Lung (tissue), 12 donors: Measurements from ENCODE around the gene NPAS3. TPM values are rescaled to one million over a fixed set of nuclear protein-coding genes. Genes with fewer than 3 reads are reported as not detected.

ENCODE experiments used
- ATAC-seq: fragments of 200-7000 bp; cut with Tn5 transposase; one replicate; pipeline ENCODE4 v1.9.1; 2020; ENCODE audit warnings: moderate number of reproducible peaks; ENCODE audit not compliant: insufficient read depth, low FRiP score
- DNase-seq, 3 donors: peaks; one replicate each; pipeline ENCODE4 v3.0.0-alpha.2; 2013 to 2017
- H3K27ac ChIP-seq, 2 donors: one replicate each; pipeline ENCODE4 v1.5.1; 2013; ENCODE audit warnings: mild to moderate bottlenecking in 2 of 2, moderate library complexity in 2 of 2, control low read depth in 1 of 2, inconsistent platforms in 1 of 2, low read depth in 1 of 2, low read length in 1 of 2
- H3K27me3 ChIP-seq, 3 donors: one replicate each; pipeline ENCODE4 v1.5.1; 2013; ENCODE audit warnings: low read length in 2 of 3; ENCODE audit not compliant: control insufficient read depth in 3 of 3, insufficient read depth in 3 of 3
- H3K36me3 ChIP-seq, 4 donors: one replicate each; pipeline ENCODE4 v1.5.1; 2013; ENCODE audit warnings: low read length in 4 of 4, mild to moderate bottlenecking in 1 of 4, moderate library complexity in 1 of 4; ENCODE audit not compliant: control insufficient read depth in 4 of 4, insufficient read depth in 4 of 4
- H3K4me1 ChIP-seq, 5 donors: one replicate each; pipeline ENCODE4 v1.5.1; 2013; ENCODE audit warnings: low read length in 5 of 5, mild to moderate bottlenecking in 2 of 5, moderate library complexity in 1 of 5; ENCODE audit not compliant: control insufficient read depth in 5 of 5, insufficient read depth in 5 of 5
- H3K4me3 ChIP-seq: one replicate; pipeline ENCODE4 v1.5.1; 2013; ENCODE audit warnings: mild to moderate bottlenecking, control low read depth, moderate library complexity
- H3K9ac ChIP-seq, 2 donors: one replicate each; pipeline ENCODE4 v1.5.1; 2013; ENCODE audit warnings: low read length in 2 of 2, control low read depth in 1 of 2; ENCODE audit not compliant: insufficient read depth in 1 of 2
- H3K9me3 ChIP-seq, 4 donors: one replicate each; pipeline ENCODE4 v1.5.1; 2013; ENCODE audit warnings: low read length in 3 of 4, mild to moderate bottlenecking in 1 of 4, moderate library complexity in 1 of 4; ENCODE audit not compliant: control insufficient read depth in 4 of 4, insufficient read depth in 3 of 4
- CTCF ChIP-seq: IDR thresholded peaks from 2 replicates; pipeline ENCODE4 v1.5.1; 2012; ENCODE audit warnings: mild to moderate bottlenecking; ENCODE audit errors: control extremely low read depth, extremely low read depth
- WGBS, 2 donors: extraction: QIAGEN DNeasy Blood & Tissue Kit; methylation state at CpG; one replicate each; pipeline ENCODE4 v1.1.7; 2013; 5-methylcytosine and 5-hydroxymethylcytosine counted together
- polyA plus RNA-seq, 2 donors: library from polyadenylated mRNA; stranded (reverse); fragments of 200-250 nt; gene quantifications; one replicate each; pipeline ENCODE4 v1.2.1, GENCODE V29; 2013
- total RNA-seq, 2 donors: library from RNA; depleted of rRNA in 1 of 2; stranded (reverse); fragments of >200 nt in 1 of 2; gene quantifications; one replicate each; pipeline ENCODE4 v1.2.1, GENCODE V29; 2014 to 2021
- donor health status: control.
- donor health status: control.
- donor health status: Bipolar disorder and iron deficiency.
- donor health status: healthy.
- donor health status: DM: yes; HTN: yes; CAD: no.

The NPAS3 gene
- total and polyA plus RNA-seq, 4 donors: 0.13 to 0.48 (median 0.33) TPM

- no peak for ATAC-seq
These were observed 773.1 kb downstream of the NPAS3 start for GRCh38 chr14:33711811-33712216.

GRCh38 chr14:33714527-33715226, 776.0 kb downstream of the NPAS3 start:
- Histone ChIP-seq H3K9ac (no peak overlapping the region), H3K4me3 (no peak overlapping the region), H3K4me1 (peaks cover 0 to 4% (median 1%) of the 10 kb centered on the region in 5 donors), H3K27ac (no peak overlapping the region), H3K36me3 (no peaks in the 10 kb centered on the region), H3K27me3 (peaks cover 0 to 10% (median 0%) of the 10 kb centered on the region in 3 donors), H3K9me3 (peaks cover 0 to 6% (median 0%) of the 10 kb centered on the region in 4 donors)
- ATAC-seq (no peak), DNase-seq (no peak)
- TF ChIP-seq CTCF: no peak
- WGBS, 2 donors: 94 to 96% methylated on average over 1 of the region's 1 CpG

More at GRCh38 chr14:33711811-33712216, 773.1 kb downstream of the NPAS3 start:
- Histone ChIP-seq H3K36me3 (no peaks in the 10 kb centered on the region), H3K4me1 (peaks cover 0 to 10% (median 2%) of the 10 kb centered on the region in 5 donors), H3K9ac (no peak overlapping the region), H3K27me3 (peaks cover 0 to 10% (median 0%) of the 10 kb centered on the region in 3 donors), H3K4me3 (no peak overlapping the region), H3K27ac (no peak overlapping the region), H3K9me3 (peaks cover 0 to 6% (median 0%) of the 10 kb centered on the region in 4 donors)
- TF ChIP-seq CTCF: no peak
- DNase-seq: no peak
- 74 to 82% methylated on average over 5 of the region's 5 CpGs for WGBS, 2 donors

GRCh38 chr14:33715227-33715528, 776.5 kb downstream of the NPAS3 start:
- Histone ChIP-seq H3K36me3 (no peaks in the 10 kb centered on the region), H3K9ac (no peak overlapping the region), H3K27ac (no peak overlapping the region), H3K27me3 (peaks cover 0 to 10% (median 0%) of the 10 kb centered on the region in 3 donors), H3K4me3 (no peak overlapping the region), H3K4me1 (peaks cover 0 to 4% (median 0%) of the 10 kb centered on the region in 5 donors), H3K9me3 (peaks cover 0 to 6% (median 0%) of the 10 kb centered on the region in 4 donors)
- no peak for DNase-seq
- 79 to 92% methylated on average over 1 of the region's 1 CpG for WGBS, 2 donors
- ATAC-seq: no peak
- no peak for TF ChIP-seq CTCF
